PC-3 (cell line): ENCODE data around the gene PLEKHN1. TPM values are rescaled to one million over a fixed set of nuclear protein-coding genes. Genes with fewer than 3 reads are reported as not detected.
A peak's percentile ranks its signal among the peaks of the same experiment; 100 is the strongest.
"Not testable (repeated sequence)": the region's sequence is repeated elsewhere in the genome, so short reads cannot be mapped to it uniquely, and the experiment has no call there.

Source experiments
- ATAC-seq: fragments of 200-7000 bp; cut with Tn5 transposase; 2 replicates; pipeline ENCODE4 v1.9.1; 2020; ENCODE audit warnings: mild to moderate bottlenecking, moderate library complexity
- BruUV-seq: library from RNA; stranded (reverse); fragments of 400-500 nt; replicated peaks from 2 replicates; lab custom pipeline; 2021; lab: Mats Ljungman, UMichigan
- CTCF ChIA-PET: fragments of 300-600 bp; sonication (Branson Sonifier 250); formaldehyde crosslinking; loops from one replicate; lab custom pipeline; 2022; ENCODE audit warnings: antibody characterized with exemption; lab: Charles Lee
- POLR2A ChIA-PET: fragments of 300-600 bp; sonication (Branson Sonifier 250); formaldehyde crosslinking; loops from one replicate; lab custom pipeline; 2022; ENCODE audit warnings: antibody characterized with exemption; ENCODE audit not compliant: unreplicated experiment; lab: Charles Lee
- DNase-seq: peaks from one replicate; pipeline ENCODE4 v3.0.0-alpha.2; 2015
- H2AFZ ChIP-seq: fragments of 300-600 bp; sonication (generic); 2 replicates; pipeline ENCODE4 v1.6.0; 2016; ENCODE audit warnings: antibody characterized with exemption, low read length
- H3F3A ChIP-seq: fragments of 300-600 bp; sonication (generic); one replicate; pipeline ENCODE4 v1.6.0; 2017; ENCODE audit warnings: antibody characterized with exemption, low read length, control low read depth, mild to moderate bottlenecking; ENCODE audit not compliant: unreplicated experiment
- H3K27ac ChIP-seq: fragments of 300-600 bp; sonication (generic); 2 replicates; pipeline ENCODE4 v1.5.1; 2016; ENCODE audit warnings: mild to moderate bottlenecking, low read length
- H3K27me3 ChIP-seq: fragments of 300-600 bp; sonication (generic); 2 replicates; pipeline ENCODE4 v1.6.1; 2016; ENCODE audit warnings: low read length, mixed read lengths
- H3K36me3 ChIP-seq: fragments of 300-600 bp; sonication (generic); 2 replicates; pipeline ENCODE4 v1.6.1; 2016; ENCODE audit warnings: low read depth, mixed run types, low read length, mixed read lengths
- H3K4me1 ChIP-seq: fragments of 300-600 bp; sonication (generic); 2 replicates; pipeline ENCODE4 v1.5.1; 2016; ENCODE audit warnings: low read length; ENCODE audit not compliant: insufficient read depth
- H3K4me2 ChIP-seq: fragments of 300-600 bp; sonication (generic); 2 replicates; pipeline ENCODE4 v1.6.0; 2016; ENCODE audit warnings: low read length
- H3K4me3 ChIP-seq: fragments of 300-600 bp; sonication (generic); 2 replicates; pipeline ENCODE4 v1.5.1; 2016; ENCODE audit warnings: mild to moderate bottlenecking, low read length, mixed read lengths
- H3K79me2 ChIP-seq: fragments of 300-600 bp; sonication (generic); 2 replicates; pipeline ENCODE4 v1.6.1; 2017; ENCODE audit warnings: low read length, mixed read lengths
- H3K9ac ChIP-seq: fragments of 300-600 bp; sonication (generic); 2 replicates; pipeline ENCODE4 v1.6.0; 2016; ENCODE audit warnings: mild to moderate bottlenecking, low read length
- H3K9me2 ChIP-seq: fragments of 300-600 bp; sonication (generic); replicated peaks from 2 replicates; pipeline ENCODE4 v1.6.1; 2016; ENCODE audit warnings: mixed run types, low read length, mixed read lengths
- H3K9me3 ChIP-seq: fragments of 300-600 bp; sonication (generic); 2 replicates; pipeline ENCODE4 v1.6.1; 2016; ENCODE audit warnings: low read length, mixed read lengths
- H4K20me1 ChIP-seq: fragments of 300-600 bp; sonication (generic); 2 replicates; pipeline ENCODE4 v1.6.1; 2016; ENCODE audit warnings: low read length, mixed read lengths
- CTCF ChIP-seq: fragments of 300-600 bp; sonication (generic); conservative IDR thresholded peaks from 2 replicates; pipeline ENCODE4 v1.5.1; 2017; ENCODE audit warnings: antibody characterized with exemption, low read depth, mild to moderate bottlenecking, low read length
- EZH2 ChIP-seq: fragments of 300-600 bp; sonication (generic); IDR thresholded peaks from one replicate; pipeline ENCODE4 v1.6.1; 2017; ENCODE audit warnings: antibody characterized with exemption, mild to moderate bottlenecking, low read length; ENCODE audit not compliant: unreplicated experiment
- EZH2phosphoT487 ChIP-seq: fragments of 300-600 bp; sonication (generic); IDR thresholded peaks from 2 replicates; pipeline ENCODE4 v1.6.1; 2018; ENCODE audit warnings: mild to moderate bottlenecking, antibody characterized with exemption, low read length, borderline replicate concordance
- intact Hi-C: fragments of 100-400 bp; cut with micrococcal nuclease; formaldehyde crosslinking; loops from 2 replicates; pipeline ENCODE4 v1.9.0; 2023
- total RNA-seq: library from RNA; depleted of rRNA; stranded (reverse); fragments of >200 nt; gene quantifications from 2 replicates; pipeline ENCODE4 v1.2.3, GENCODE V29; 2014

Gene PLEKHN1
- total RNA-seq, 1 experiment from 2014 or later = 14.0 TPM

- TSS peak; percentile 49 for BruUV-seq
- no peaks in the 10 kb centered on the region for H3K36me3 ChIP-seq
- H3F3A ChIP-seq = no peaks in the 10 kb centered on the region
- ChIA-PET CTCF (interaction anchor here (1.5 kb wide), 1 partner anchor 9 kb away, joined by 14 read pairs; the partner anchor contains the start of gene PLEKHN1), POLR2A (interaction anchor here (0.6 kb wide), 1 partner anchor 25 kb away, joined by 3 read pairs; no protein-coding TSS in a partner anchor)
- H3K9me2 ChIP-seq = no peaks in the 10 kb centered on the region
- no peaks in the 10 kb centered on the region for H4K20me1 ChIP-seq
- intact Hi-C loops = no loop called here
- ATAC-seq (no peak), DNase-seq (no peak)
- no peak overlapping the region for H3K27ac ChIP-seq
- no peaks in the 10 kb centered on the region for H3K9me3 ChIP-seq
- H3K4me2 ChIP-seq = peak overlapping the region; percentile 98
- H3K27me3 ChIP-seq = no peaks in the 10 kb centered on the region
- H3K9ac ChIP-seq = no peak overlapping the region
- H3K4me1 ChIP-seq = peaks cover 13% of the 10 kb centered on the region
- TF ChIP-seq CTCF (no peak), EZH2phosphoT487 (no peak), EZH2 (no peak)
- peak overlapping the region; percentile 64 for H3K4me3 ChIP-seq
- no peak overlapping the region for H2AFZ ChIP-seq
- H3K79me2 ChIP-seq = no peaks in the 10 kb centered on the region
These were observed 9.1 kb downstream of the PLEKHN1 start for GRCh38 chr1:975365-975764.

- H2AFZ ChIP-seq = peak overlapping the region; percentile 80
- H3K79me2 ChIP-seq = no peaks in the 10 kb centered on the region
- ATAC-seq = peak; percentile 93
- H3K27me3 ChIP-seq = no peaks in the 10 kb centered on the region
- H3K4me2 ChIP-seq = peak overlapping the region; percentile 98
- intact Hi-C loops = no loop called here
- H3K27ac ChIP-seq = peak overlapping the region; percentile 57
- H3K9me2 ChIP-seq = no peaks in the 10 kb centered on the region
- H4K20me1 ChIP-seq = no peaks in the 10 kb centered on the region
- H3F3A ChIP-seq = no peaks in the 10 kb centered on the region
- H3K4me3 ChIP-seq = peak overlapping the region; percentile 64
- CTCF ChIA-PET = interaction anchor here (0.6 to 1.5 kb wide), 2 partner anchors 9 to 88 kb away, joined by 4 to 14 read pairs; partner anchors contain the start of gene PLEKHN1
- POLR2A ChIA-PET = interaction anchor here (0.6 to 0.8 kb wide), 3 partner anchors 24 to 638 kb away, joined by 3 to 7 read pairs (median 4); no protein-coding TSS in a partner anchor
- no peak for TF ChIP-seq EZH2phosphoT487
- TF ChIP-seq CTCF = peak; percentile 69
- no peak for TF ChIP-seq EZH2
- no peaks in the 10 kb centered on the region for H3K36me3 ChIP-seq
- peaks cover 13% of the 10 kb centered on the region for H3K4me1 ChIP-seq
- DNase-seq = peak; percentile 80
- peak overlapping the region; percentile 53 for H3K9ac ChIP-seq
- BruUV-seq = no TSS peak
- H3K9me3 ChIP-seq = no peaks in the 10 kb centered on the region
These were observed 9.8 kb downstream of the PLEKHN1 start for GRCh38 chr1:975896-976683.

GRCh38 chr1:976791-977190 lies 10.5 kb downstream of the PLEKHN1 start:
- ATAC-seq, DNase-seq, H3K36me3 ChIP-seq, H3K79me2 ChIP-seq, H3K4me2 ChIP-seq, H3K9me2 ChIP-seq, CTCF ChIA-PET, H3K4me3 ChIP-seq, BruUV-seq, H2AFZ ChIP-seq, H4K20me1 ChIP-seq, H3K27ac ChIP-seq, H3K27me3 ChIP-seq, intact Hi-C loops, H3K9me3 ChIP-seq, H3F3A ChIP-seq, H3K9ac ChIP-seq: not testable (repeated sequence)
- H3K4me1 ChIP-seq = peaks cover 13% of the 10 kb centered on the region
- POLR2A ChIA-PET = interaction anchor here (0.8 kb wide), 1 partner anchor 635 kb away, joined by 7 read pairs; no protein-coding TSS in a partner anchor
